GM15510 (cell line): ENCODE data around the gene INPPL1.

Source experiments
- POLR2A ChIP-seq: IDR thresholded peaks from 3 replicates; pipeline ENCODE4 v1.6.1; 2011; ENCODE audit warnings: borderline replicate concordance; ENCODE audit not compliant: insufficient read length; ENCODE audit errors: extremely low read depth

The INPPL1 gene

GRCh38 chr11:72245263-72245816 lies 20.8 kb downstream of the INPPL1 start:
- TF ChIP-seq POLR2A = no peak

- no peak for TF ChIP-seq POLR2A
Measured at GRCh38 chr11:72247584-72247983, 23.0 kb downstream of the INPPL1 start.

GRCh38 chr11:72249961-72250360 lies 25.4 kb downstream of the INPPL1 start:
- no peak for TF ChIP-seq POLR2A

- no peak for TF ChIP-seq POLR2A
Measured at GRCh38 chr11:72250661-72251464, 26.3 kb downstream of the INPPL1 start.

- TF ChIP-seq POLR2A = no peak
Measured at GRCh38 chr11:72251614-72252013, 27.0 kb downstream of the INPPL1 start.

GRCh38 chr11:72253392-72253791 lies 28.8 kb downstream of the INPPL1 start:
- no peak for TF ChIP-seq POLR2A

- TF ChIP-seq POLR2A = no peak
Measured at GRCh38 chr11:72254299-72254993, 29.9 kb downstream of the INPPL1 start.

GRCh38 chr11:72257570-72257969 lies 33.0 kb downstream of the INPPL1 start:
- no peak for TF ChIP-seq POLR2A

GRCh38 chr11:72259490-72259889 lies 34.9 kb downstream of the INPPL1 start:
- TF ChIP-seq POLR2A = no peak

GRCh38 chr11:72260574-72260973 lies 36.0 kb downstream of the INPPL1 start:
- TF ChIP-seq POLR2A = no peak

GRCh38 chr11:72263361-72263760 lies 38.8 kb downstream of the INPPL1 start:
- TF ChIP-seq POLR2A = no peak

GRCh38 chr11:72265951-72266350 lies 41.4 kb downstream of the INPPL1 start:
- no peak for TF ChIP-seq POLR2A

- no peak for TF ChIP-seq POLR2A
Measured at GRCh38 chr11:72267956-72268617, 43.5 kb downstream of the INPPL1 start.

GRCh38 chr11:72271980-72272379 lies 47.4 kb downstream of the INPPL1 start:
- no peak for TF ChIP-seq POLR2A

- TF ChIP-seq POLR2A = no peak
Measured at GRCh38 chr11:72274435-72274834, 49.9 kb downstream of the INPPL1 start.
